ENCODE data around the gene ESPNL.
"Not testable (repeated sequence)": the region's sequence is repeated elsewhere in the genome, so short reads cannot be mapped to it uniquely, and the experiment has no call there.

The ESPNL gene

GRCh38 chr2:238161291-238162051, 61.3 kb downstream of the ESPNL start:
- DNase-seq = no peak

- no peak for DNase-seq
Measured at GRCh38 chr2:238162251-238162845, 62.2 kb downstream of the ESPNL start.

GRCh38 chr2:238162846-238163441, 62.8 kb downstream of the ESPNL start:
- DNase-seq = no peak

- no peak for DNase-seq
Measured at GRCh38 chr2:238163481-238164198, 63.5 kb downstream of the ESPNL start.

- no peak for DNase-seq
Measured at GRCh38 chr2:238164906-238165287, 64.8 kb downstream of the ESPNL start.

GRCh38 chr2:238165288-238165921, 65.3 kb downstream of the ESPNL start:
- no peak for DNase-seq

- DNase-seq = no peak
Measured at GRCh38 chr2:238166391-238167343, 66.5 kb downstream of the ESPNL start.

GRCh38 chr2:238167344-238167715, 67.2 kb downstream of the ESPNL start:
- DNase-seq = no peak

GRCh38 chr2:238167761-238168160, 67.6 kb downstream of the ESPNL start:
- DNase-seq = no peak

GRCh38 chr2:238168196-238169047, 68.3 kb downstream of the ESPNL start:
- DNase-seq = no peak

GRCh38 chr2:238169048-238169707, 69.0 kb downstream of the ESPNL start:
- DNase-seq = no peak

GRCh38 chr2:238169708-238170251, 69.6 kb downstream of the ESPNL start:
- no peak for DNase-seq

GRCh38 chr2:238170386-238171071, 70.4 kb downstream of the ESPNL start:
- no peak for DNase-seq

- DNase-seq = not testable (repeated sequence)
Measured at GRCh38 chr2:238171072-238171431, 70.9 kb downstream of the ESPNL start.

- no peak for DNase-seq
Measured at GRCh38 chr2:238171575-238172187, 71.5 kb downstream of the ESPNL start.

GRCh38 chr2:238172439-238172838, 72.3 kb downstream of the ESPNL start:
- DNase-seq = no peak

- no peak for DNase-seq
Measured at GRCh38 chr2:238173692-238174091, 73.6 kb downstream of the ESPNL start.

- no peak for DNase-seq
Measured at GRCh38 chr2:238174291-238174690, 74.2 kb downstream of the ESPNL start.

- no peak for DNase-seq
Measured at GRCh38 chr2:238174701-238175100, 74.6 kb downstream of the ESPNL start.

Data from NCI-H1436 (cell line).